ENCODE measurements around the gene PSMA8. TPM values are rescaled to one million over a fixed set of nuclear protein-coding genes. Genes with fewer than 3 reads are reported as not detected.

Gene PSMA8
- total RNA-seq, 4 donors from 2014 or later: not detected

DNA sequence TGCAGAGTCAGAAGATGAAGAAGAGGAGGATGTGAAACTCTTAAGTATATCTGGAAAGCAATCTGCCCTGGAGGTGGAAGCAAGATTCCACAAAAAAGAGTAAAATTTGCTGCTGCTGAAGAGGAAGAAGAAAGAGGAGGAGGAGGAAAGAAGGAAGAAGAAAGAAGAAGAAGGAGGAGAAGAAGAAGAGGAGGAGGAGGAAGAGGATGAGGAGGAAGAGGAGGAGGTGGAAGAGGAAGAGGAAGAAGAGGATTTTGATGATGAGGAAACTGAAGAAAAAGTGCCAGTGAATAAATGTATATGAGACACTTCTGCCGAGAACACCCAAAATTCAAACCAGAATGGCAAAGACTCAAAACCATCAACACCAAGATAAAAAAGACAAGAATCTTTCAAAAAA lies 71.6 kb downstream of the PSMA8 start:
- TF ChIP-seq, protein P1, sequence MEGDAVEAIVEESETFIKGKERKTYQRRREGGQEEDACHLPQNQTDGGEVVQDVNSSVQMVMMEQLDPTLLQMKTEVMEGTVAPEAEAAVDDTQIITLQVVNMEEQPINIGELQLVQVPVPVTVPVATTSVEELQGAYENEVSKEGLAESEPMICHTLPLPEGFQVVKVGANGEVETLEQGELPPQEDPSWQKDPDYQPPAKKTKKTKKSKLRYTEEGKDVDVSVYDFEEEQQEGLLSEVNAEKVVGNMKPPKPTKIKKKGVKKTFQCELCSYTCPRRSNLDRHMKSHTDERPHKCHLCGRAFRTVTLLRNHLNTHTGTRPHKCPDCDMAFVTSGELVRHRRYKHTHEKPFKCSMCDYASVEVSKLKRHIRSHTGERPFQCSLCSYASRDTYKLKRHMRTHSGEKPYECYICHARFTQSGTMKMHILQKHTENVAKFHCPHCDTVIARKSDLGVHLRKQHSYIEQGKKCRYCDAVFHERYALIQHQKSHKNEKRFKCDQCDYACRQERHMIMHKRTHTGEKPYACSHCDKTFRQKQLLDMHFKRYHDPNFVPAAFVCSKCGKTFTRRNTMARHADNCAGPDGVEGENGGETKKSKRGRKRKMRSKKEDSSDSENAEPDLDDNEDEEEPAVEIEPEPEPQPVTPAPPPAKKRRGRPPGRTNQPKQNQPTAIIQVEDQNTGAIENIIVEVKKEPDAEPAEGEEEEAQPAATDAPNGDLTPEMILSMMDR (IDR thresholded peaks at IDR 0.05; ENCODE audit: low read depth): no peak

DNA sequence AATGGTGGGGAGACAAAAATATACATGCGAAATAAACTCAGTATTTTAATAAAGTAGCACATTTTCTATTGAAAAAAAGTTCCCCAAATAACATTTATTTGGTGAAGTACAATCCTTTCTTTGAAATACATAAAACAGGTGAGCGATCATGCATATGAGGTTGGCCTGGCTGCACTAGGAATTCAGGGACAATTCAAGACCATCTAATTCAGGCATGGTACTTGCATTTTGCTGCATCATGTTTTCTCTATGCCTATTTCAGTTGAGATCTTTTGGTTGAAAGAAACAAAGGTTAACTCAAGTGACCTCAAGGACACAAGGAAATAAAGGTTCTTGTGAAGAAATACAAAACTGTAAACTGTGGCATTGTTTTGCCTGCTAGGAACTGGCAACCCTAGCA lies 72.8 kb downstream of the PSMA8 start:
- TF ChIP-seq, protein P1 (IDR thresholded peaks at IDR 0.05; ENCODE audit: low read depth): no peak

DNA sequence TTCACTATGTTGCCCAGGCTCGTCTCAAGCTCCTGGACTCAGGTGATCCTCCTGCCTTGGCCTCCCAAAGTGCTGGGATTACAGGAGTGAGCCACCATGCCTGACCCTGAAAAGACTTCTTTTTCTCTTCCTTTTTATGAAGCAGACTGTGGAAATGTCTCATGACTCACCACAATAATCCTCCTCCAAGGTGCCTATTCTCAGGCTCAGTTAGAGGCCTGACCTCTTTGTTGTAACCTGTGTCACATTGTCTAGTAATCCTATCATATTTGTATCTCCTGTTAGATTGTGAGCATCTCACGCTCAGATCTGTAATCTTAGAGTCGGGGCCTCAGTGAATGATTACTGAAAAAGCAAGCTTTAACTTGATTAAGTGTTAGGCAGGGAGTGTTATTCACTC lies 74.3 kb downstream of the PSMA8 start:
- TF ChIP-seq, protein P1 (IDR thresholded peaks at IDR 0.05; ENCODE audit: low read depth): no peak

DNA sequence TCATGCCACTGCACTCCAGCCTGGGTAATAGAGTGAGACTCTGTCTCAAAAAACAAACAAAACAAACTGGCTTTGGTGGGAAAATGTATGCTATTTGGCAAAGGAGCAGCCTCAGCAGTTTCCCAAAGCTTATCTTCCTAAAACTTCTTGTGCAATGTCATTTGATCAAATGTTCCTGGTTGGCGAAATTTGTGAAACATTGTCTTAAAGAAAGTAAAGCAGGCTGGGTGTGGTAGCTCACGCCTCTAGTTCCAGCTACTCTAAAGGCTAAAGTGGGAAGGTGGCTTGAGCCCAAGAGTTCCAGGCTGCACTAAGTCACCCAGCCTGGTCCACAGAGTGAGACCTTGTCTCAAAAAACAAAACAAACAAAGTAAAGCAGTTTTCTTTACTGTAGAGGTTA lies 75.3 kb downstream of the PSMA8 start:
- TF ChIP-seq, protein P1 (IDR thresholded peaks at IDR 0.05; ENCODE audit: low read depth): no peak

DNA sequence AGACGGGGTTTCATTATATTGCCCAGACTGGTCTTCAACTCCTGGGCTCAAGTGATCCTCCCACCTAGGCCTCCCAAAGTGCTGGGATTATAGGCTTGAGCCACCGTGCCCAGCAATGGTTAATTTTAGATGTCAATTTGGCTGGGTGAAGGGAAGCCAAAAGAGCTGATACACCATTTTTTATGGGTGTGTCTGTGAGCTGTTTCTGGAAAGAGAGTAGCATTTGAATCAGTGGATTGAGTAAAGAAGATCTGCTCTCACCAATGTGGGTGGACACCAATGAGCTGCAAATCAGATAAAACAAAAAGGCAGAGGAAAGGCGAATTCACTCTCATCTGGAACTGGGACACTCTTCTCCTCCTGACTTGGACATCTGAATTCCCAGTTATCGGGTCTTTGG lies 76.5 kb downstream of the PSMA8 start:
- TF ChIP-seq, protein P1 (IDR thresholded peaks at IDR 0.05; ENCODE audit: low read depth): no peak

DNA sequence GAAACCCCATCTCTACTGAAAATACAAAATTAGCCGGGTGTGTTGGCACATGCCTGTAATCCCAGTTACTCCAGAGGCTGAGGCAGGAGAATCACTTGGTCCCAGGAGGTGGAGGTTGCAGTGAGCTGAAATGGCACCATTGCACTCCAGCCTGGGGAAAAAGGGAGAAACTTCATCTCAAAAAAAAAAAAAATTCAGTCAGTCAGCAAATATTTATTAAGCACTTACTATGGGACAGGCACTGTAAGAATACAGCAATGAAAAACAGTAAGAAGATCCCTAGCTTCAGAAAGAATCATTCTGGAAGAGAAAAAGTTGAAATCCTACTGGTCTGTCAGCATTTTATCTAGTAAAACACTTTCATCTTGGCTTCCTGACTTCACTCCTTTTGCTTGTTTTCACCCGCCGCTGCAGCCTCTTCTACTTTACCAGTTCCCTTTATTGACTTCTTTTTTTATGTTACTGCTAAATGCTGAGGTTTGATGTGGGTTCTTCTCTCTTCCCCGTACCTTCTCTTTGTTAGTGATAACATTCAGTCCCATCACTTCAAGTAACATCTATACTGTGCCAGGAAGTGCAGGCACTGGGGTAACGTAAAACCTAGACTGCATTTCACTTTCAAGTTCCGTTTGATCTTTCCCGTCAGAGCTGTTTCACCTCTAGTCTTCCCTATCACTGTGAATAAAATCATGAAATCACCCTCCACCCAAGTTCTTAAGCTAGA lies 81.7 kb downstream of the PSMA8 start:
- TF ChIP-seq, protein P1 (IDR thresholded peaks at IDR 0.05; ENCODE audit: low read depth): no peak

DNA sequence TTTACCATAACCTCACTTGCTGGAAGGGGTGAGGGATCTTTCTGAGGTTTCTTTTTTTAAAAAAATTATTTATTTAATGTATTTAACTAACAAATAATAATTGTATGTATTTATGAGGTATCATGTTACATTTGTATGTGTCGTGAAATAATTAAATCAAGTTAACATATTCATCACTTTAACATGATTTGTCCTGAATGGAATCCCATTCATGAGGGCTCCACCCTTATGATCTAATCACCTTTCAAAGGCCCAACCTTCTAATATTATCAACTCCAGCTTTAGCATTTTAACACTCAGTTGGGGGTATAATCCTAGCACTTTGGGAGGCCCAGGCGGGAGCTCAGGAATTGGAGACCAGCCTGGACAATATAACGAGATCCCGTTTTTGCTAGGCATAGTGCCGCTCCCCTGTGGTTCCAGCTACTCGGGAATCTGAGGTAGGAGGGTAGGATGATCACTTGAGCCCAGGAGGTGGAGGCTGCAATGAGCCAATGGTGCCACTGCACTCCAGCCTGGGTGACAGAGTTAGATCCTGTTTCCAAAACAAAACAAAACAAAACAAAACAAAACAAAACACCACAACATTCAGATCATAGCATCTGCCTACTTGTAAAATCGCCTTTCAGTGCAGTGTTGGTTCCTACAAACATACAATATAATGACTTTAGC lies 91.5 kb downstream of the PSMA8 start:
- TF ChIP-seq, protein P1 (IDR thresholded peaks at IDR 0.05; ENCODE audit: low read depth): no peak

All from subcutaneous adipose tissue (tissue), 4 donors.